ENCODE measurements around the gene WSB2. TPM values are rescaled to one million over a fixed set of nuclear protein-coding genes. Genes with fewer than 3 reads are reported as not detected.

Gene WSB2
- total RNA-seq, 1 donor from 2014 or later = 89.1 TPM

GRCh38 chr12:117994551-117995438 lies 66.2 kb downstream of the WSB2 start:
- H3K4me1 ChIP-seq = no peaks in the 10 kb centered on the region
- no peak overlapping the region for H3K4me3 ChIP-seq
- DNase-seq (no peak), ATAC-seq (no peak)
- no peaks in the 10 kb centered on the region for H3K9me3 ChIP-seq
- no peak overlapping the region for H3K27ac ChIP-seq
- intact Hi-C loops (cut with DNase I) = no loop called here
- no peaks in the 10 kb centered on the region for H3K27me3 ChIP-seq
- H3K36me3 ChIP-seq = no peaks in the 10 kb centered on the region
- TF ChIP-seq CTCF (IDR thresholded peaks at IDR 0.05) = no peak

DNA sequence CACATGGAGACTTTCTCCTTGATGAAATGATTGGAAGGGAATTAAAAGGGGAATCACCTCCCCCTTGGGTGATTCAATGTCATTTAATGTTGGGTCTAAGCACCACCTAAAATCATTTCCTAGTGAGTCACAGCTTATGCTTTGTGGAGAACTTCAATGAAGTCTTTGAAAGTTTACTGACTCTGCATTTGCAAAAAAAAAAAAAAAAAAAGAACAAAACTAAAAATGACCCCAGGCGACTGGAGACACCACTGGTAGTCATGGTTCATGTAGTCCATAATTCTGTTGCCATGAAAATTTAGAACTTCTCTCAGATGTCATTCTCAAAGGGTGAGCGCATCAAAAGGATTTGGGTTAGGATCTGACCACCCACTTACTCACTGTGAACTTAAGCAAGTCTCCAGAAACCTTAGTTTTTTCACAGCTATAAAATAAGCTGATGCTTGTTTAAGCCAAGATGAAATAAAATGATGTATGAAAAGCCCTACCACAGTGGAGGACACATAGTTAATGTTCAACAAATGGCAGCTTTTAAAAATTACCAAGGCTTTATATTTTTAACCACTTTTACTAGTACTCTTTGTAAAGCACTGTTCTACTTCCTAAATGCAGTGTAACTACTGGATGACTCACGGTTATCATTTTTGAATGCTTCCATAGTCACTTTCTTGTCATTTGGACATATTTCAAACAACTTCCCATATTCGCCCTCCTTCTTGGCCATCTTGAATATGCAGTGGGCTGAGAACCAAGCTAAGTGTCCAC lies 74.1 kb downstream of the WSB2 start:
- ATAC-seq (no peak), DNase-seq (no peak)
- TF ChIP-seq CTCF (IDR thresholded peaks at IDR 0.05) = no peak
- H3K4me3 ChIP-seq = no peak overlapping the region
- H3K27ac ChIP-seq = no peak overlapping the region
- no peaks in the 10 kb centered on the region for H3K36me3 ChIP-seq
- intact Hi-C loops (cut with DNase I) = no loop called here
- no peaks in the 10 kb centered on the region for H3K4me1 ChIP-seq
- H3K9me3 ChIP-seq = no peaks in the 10 kb centered on the region
- H3K27me3 ChIP-seq = no peaks in the 10 kb centered on the region

- Histone ChIP-seq H3K36me3 (no peaks in the 10 kb centered on the region), H3K9me3 (no peaks in the 10 kb centered on the region), H3K27me3 (no peaks in the 10 kb centered on the region), H3K4me1 (no peaks in the 10 kb centered on the region), H3K27ac (no peak overlapping the region), H3K4me3 (no peak overlapping the region)
- no peak for TF ChIP-seq CTCF (IDR thresholded peaks at IDR 0.05)
- ATAC-seq (no peak), DNase-seq (no peak)
- intact Hi-C loops (cut with DNase I) = no loop called here
These were observed 75.8 kb downstream of the WSB2 start for GRCh38 chr12:117985182-117985581.

Other genes starting within 250 kb of the WSB2 start
- 1.4 TPM for gene KSR2, start 92.2 kb downstream of the WSB2 start, total RNA-seq
- 8.0 TPM for gene RFC5, start 44.5 kb downstream of the WSB2 start, total RNA-seq
- gene VSIG10, start 42.8 kb upstream of the WSB2 start, total RNA-seq = 52.4 TPM
- gene PEBP1, start 74.9 kb upstream of the WSB2 start, total RNA-seq = 223 TPM